ENCODE data around the gene AP3M1.

Gene AP3M1

DNA sequence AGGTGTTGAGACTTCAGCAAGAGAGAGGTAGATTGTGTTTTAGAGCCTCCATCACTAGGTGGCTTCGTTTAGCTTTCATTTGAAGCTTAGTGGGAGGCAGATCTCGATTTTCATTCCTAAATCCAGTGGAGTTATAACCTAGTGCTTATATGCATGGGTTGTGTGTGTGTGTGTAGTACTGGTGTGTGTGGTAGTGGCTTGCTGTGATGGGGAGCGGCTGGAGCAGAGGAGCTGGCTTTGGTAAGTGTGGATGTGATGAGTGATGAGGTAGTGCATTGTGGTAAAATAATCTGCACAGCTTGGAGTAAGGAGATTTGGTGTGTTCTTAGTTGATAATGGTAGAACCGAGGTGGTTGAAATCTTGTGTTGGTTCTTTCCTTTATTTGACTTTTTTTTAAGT lies 43.2 kb downstream of the AP3M1 start:
- Histone ChIP-seq H3K9me3 (ENCODE audit: control insufficient read depth, insufficient read depth, low read length) (no peaks in the 10 kb centered on the region), H3K36me3 (ENCODE audit: control insufficient read depth, insufficient read depth, low read length) (peaks cover 72% of the 10 kb centered on the region), H3K27me3 (ENCODE audit: control insufficient read depth, insufficient read depth, low read length) (no peaks in the 10 kb centered on the region), H3K4me3 (ENCODE audit: low read depth, low read length) (no peak overlapping the region), H3K9ac (ENCODE audit: low read depth, low read length) (no peak overlapping the region), H3K4me1 (ENCODE audit: control insufficient read depth, insufficient read depth, low read length) (no peaks in the 10 kb centered on the region)

DNA sequence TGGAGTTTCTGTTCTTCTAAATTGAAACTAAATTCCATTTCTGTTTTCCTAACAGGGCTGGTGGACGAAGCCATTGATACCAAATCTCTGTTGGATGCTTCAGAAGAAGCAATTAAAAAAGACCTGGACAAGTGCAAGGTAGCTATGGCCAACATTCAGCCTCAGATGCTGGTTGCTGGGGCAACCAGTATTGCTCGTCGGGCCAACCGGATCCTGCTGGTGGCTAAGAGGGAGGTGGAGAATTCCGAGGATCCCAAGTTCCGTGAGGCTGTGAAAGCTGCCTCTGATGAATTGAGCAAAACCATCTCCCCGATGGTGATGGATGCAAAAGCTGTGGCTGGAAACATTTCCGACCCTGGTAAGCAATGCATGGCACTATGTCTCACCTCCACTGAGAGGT lies 45.6 kb downstream of the AP3M1 start:
- Histone ChIP-seq H3K4me3 (ENCODE audit: low read depth, low read length) (no peak overlapping the region), H3K9me3 (ENCODE audit: control insufficient read depth, insufficient read depth, low read length) (no peaks in the 10 kb centered on the region), H3K4me1 (ENCODE audit: control insufficient read depth, insufficient read depth, low read length) (no peaks in the 10 kb centered on the region), H3K36me3 (ENCODE audit: control insufficient read depth, insufficient read depth, low read length) (peaks cover 61% of the 10 kb centered on the region), H3K27me3 (ENCODE audit: control insufficient read depth, insufficient read depth, low read length) (no peaks in the 10 kb centered on the region), H3K9ac (ENCODE audit: low read depth, low read length) (no peak overlapping the region)

DNA sequence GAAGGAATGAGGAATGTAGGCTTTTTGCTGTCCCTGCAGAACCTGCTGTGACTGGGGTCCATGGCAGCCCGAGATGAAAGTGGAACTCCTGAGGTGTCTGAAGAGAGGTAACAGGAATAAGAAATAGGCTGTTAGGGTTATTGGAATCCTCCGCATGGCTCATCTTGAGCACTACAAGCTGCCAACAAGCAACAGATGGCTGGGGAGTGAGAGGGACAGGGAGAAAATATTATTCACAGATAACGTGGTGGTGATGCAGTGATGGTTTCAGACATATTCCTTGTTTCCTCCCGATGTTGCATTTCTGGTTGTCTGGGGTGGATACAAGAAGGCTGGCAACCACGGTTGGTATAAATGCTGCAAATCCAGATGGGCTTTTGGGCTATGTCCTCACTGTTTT lies 46.1 kb downstream of the AP3M1 start:
- Histone ChIP-seq H3K9ac (ENCODE audit: low read depth, low read length) (no peak overlapping the region), H3K27me3 (ENCODE audit: control insufficient read depth, insufficient read depth, low read length) (no peaks in the 10 kb centered on the region), H3K9me3 (ENCODE audit: control insufficient read depth, insufficient read depth, low read length) (no peaks in the 10 kb centered on the region), H3K4me3 (ENCODE audit: low read depth, low read length) (no peak overlapping the region), H3K4me1 (ENCODE audit: control insufficient read depth, insufficient read depth, low read length) (no peaks in the 10 kb centered on the region), H3K36me3 (ENCODE audit: control insufficient read depth, insufficient read depth, low read length) (peaks cover 64% of the 10 kb centered on the region)

DNA sequence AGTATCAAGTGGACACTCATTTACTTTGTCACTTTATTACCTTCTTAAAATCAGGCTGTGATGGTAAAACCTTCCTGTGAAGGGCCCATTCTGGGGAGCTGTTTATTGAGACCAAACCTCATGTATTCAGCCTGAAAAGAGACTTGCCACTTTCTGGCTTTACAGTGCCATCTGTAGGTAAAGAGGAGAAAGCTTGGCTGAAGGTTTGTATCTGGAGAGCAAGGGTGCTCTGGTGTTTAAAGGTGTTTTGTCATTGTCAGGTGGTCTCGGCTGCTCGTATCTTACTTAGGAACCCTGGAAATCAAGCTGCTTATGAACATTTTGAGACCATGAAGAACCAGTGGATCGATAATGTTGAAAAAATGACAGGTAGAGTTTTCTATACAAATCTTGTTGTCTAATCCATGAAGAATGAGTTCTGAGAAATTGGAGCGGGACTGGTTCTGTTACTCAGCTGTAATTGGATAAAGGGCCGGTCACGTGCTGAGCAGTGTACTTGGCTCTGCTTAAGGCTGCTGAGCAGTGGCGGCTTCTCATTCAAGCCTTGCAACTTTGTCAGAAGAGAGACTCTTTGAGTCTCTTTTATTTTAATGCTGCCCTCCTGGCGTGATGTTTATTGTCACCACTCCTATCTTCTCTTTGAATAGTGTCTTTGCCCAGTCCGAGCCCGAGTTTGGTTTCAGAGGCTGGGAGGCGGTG lies 46.9 kb downstream of the AP3M1 start:
- Histone ChIP-seq H3K4me3 (ENCODE audit: low read depth, low read length) (no peak overlapping the region), H3K36me3 (ENCODE audit: control insufficient read depth, insufficient read depth, low read length) (peaks cover 68% of the 10 kb centered on the region), H3K9ac (ENCODE audit: low read depth, low read length) (no peak overlapping the region), H3K9me3 (ENCODE audit: control insufficient read depth, insufficient read depth, low read length) (no peaks in the 10 kb centered on the region), H3K4me1 (ENCODE audit: control insufficient read depth, insufficient read depth, low read length) (no peaks in the 10 kb centered on the region), H3K27me3 (ENCODE audit: control insufficient read depth, insufficient read depth, low read length) (no peaks in the 10 kb centered on the region)

DNA sequence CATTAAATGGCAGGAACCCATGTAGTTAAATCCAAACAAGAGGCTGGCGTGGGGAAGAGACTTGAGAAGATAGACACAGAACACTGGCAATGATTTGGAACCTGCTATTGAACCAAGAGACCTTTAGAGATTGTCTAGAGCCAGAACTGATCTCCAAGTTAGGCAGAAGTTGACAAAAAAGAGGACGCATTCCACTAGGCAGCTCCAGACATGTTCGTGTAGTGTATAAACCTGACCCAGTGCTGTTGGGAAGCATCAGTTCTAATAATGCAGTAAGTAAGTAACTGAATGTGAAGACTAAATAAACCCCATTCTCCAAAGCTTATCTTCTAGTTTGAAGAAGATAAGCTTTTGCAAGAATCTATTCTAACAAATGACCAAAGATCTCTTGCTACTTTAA lies 50.8 kb downstream of the AP3M1 start:
- Histone ChIP-seq H3K27me3 (ENCODE audit: control insufficient read depth, insufficient read depth, low read length) (no peaks in the 10 kb centered on the region), H3K36me3 (ENCODE audit: control insufficient read depth, insufficient read depth, low read length) (peaks cover 75% of the 10 kb centered on the region)

DNA sequence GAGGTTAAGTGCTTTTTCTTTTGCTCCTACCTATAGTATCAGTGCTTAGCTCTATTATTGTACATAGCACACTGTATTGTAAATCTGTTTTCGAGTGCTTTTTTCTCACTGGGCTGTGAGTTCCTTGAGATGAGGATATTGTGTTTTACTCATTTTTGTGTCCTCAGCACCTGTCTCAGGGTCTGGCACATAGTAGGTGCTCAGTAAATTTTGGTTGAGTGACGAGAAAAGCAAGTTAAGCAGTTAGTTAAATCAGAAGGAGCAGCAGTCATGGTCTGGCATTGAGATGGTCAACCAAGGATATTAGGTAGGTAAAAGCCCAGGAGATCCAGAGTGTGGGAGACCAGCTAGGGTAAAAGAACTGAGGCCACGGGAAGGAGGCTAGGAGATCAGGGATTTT lies 51.2 kb downstream of the AP3M1 start:
- H3K9ac ChIP-seq (ENCODE audit: low read depth, low read length), result no peak overlapping the region
- H3K4me3 ChIP-seq (ENCODE audit: low read depth, low read length), result no peak overlapping the region
- no peaks in the 10 kb centered on the region for H3K27me3 ChIP-seq (ENCODE audit: control insufficient read depth, insufficient read depth, low read length)
- no peaks in the 10 kb centered on the region for H3K9me3 ChIP-seq (ENCODE audit: control insufficient read depth, insufficient read depth, low read length)
- peaks cover 74% of the 10 kb centered on the region for H3K36me3 ChIP-seq (ENCODE audit: control insufficient read depth, insufficient read depth, low read length)
- H3K4me1 ChIP-seq (ENCODE audit: control insufficient read depth, insufficient read depth, low read length), result no peaks in the 10 kb centered on the region

More for the DNA sequence above, 50.8 kb downstream of the AP3M1 start:
- no peak overlapping the region for H3K9ac ChIP-seq (ENCODE audit: low read depth, low read length)
- H3K9me3 ChIP-seq (ENCODE audit: control insufficient read depth, insufficient read depth, low read length), result no peaks in the 10 kb centered on the region
- no peak overlapping the region for H3K4me3 ChIP-seq (ENCODE audit: low read depth, low read length)
- no peaks in the 10 kb centered on the region for H3K4me1 ChIP-seq (ENCODE audit: control insufficient read depth, insufficient read depth, low read length)

DNA sequence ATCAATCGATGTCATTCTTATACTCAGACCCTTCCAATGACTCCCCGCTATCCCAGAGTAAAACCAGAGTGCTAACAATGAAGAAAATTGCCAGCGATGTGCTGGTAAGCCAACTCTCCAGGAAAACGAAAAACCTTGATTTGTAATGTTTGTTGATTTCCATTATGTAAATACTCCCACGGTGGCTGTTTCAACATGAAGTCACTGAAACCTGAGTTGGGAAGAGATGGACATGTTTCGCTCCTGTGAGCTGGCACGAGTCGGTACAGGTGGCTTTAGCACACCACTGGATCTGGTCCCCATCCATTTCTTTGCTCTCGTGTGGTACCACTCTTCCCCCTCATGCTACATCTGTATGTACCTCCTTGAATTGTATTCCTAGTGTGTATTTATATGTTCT lies 52.9 kb downstream of the AP3M1 start:
- Histone ChIP-seq H3K4me3 (ENCODE audit: low read depth, low read length) (no peak overlapping the region), H3K9ac (ENCODE audit: low read depth, low read length) (no peak overlapping the region), H3K27me3 (ENCODE audit: control insufficient read depth, insufficient read depth, low read length) (no peaks in the 10 kb centered on the region), H3K4me1 (ENCODE audit: control insufficient read depth, insufficient read depth, low read length) (no peaks in the 10 kb centered on the region), H3K9me3 (ENCODE audit: control insufficient read depth, insufficient read depth, low read length) (no peaks in the 10 kb centered on the region), H3K36me3 (ENCODE audit: control insufficient read depth, insufficient read depth, low read length) (peaks cover 71% of the 10 kb centered on the region)

DNA sequence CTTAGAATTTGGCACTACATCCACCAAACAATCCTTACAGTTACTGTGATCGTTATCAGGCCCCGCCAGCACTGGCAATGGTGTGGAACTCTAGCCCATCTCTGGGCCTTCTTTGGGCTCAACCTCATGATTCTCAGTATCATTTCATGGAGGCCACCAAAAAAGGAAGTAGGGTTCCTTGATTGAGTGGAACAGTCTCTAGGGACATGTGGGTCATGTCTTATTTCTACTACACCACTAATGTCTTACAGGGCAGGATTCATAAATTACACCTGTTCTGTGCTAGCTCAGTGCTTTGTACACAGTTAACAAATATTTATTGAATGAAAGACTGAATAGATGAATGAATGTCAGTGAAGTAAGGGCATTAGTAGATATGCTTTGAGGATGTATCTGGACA lies 53.9 kb downstream of the AP3M1 start:
- Histone ChIP-seq H3K9ac (ENCODE audit: low read depth, low read length) (no peak overlapping the region), H3K27me3 (ENCODE audit: control insufficient read depth, insufficient read depth, low read length) (no peaks in the 10 kb centered on the region), H3K4me3 (ENCODE audit: low read depth, low read length) (no peak overlapping the region), H3K36me3 (ENCODE audit: control insufficient read depth, insufficient read depth, low read length) (peaks cover 73% of the 10 kb centered on the region), H3K9me3 (ENCODE audit: control insufficient read depth, insufficient read depth, low read length) (no peaks in the 10 kb centered on the region), H3K4me1 (ENCODE audit: control insufficient read depth, insufficient read depth, low read length) (no peaks in the 10 kb centered on the region)

DNA sequence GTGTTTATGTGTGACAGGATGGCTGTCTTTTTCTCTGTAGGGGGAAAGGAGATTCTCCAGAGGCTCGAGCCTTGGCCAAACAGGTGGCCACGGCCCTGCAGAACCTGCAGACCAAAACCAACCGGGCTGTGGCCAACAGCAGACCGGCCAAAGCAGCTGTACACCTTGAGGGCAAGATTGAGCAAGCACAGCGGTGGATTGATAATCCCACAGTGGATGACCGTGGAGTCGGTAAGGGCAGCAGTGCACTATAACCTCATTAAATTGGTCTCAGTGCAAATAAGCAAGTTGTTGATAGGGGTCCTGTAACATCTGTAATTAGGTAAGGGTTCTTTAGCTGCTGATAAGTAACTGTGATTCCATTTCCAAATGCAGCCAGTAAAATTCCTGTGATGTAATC lies 56.4 kb downstream of the AP3M1 start:
- Histone ChIP-seq H3K4me1 (ENCODE audit: control insufficient read depth, insufficient read depth, low read length) (no peaks in the 10 kb centered on the region), H3K9me3 (ENCODE audit: control insufficient read depth, insufficient read depth, low read length) (no peaks in the 10 kb centered on the region), H3K9ac (ENCODE audit: low read depth, low read length) (no peak overlapping the region), H3K36me3 (ENCODE audit: control insufficient read depth, insufficient read depth, low read length) (peaks cover 58% of the 10 kb centered on the region), H3K4me3 (ENCODE audit: low read depth, low read length) (no peak overlapping the region), H3K27me3 (ENCODE audit: control insufficient read depth, insufficient read depth, low read length) (no peaks in the 10 kb centered on the region)

DNA sequence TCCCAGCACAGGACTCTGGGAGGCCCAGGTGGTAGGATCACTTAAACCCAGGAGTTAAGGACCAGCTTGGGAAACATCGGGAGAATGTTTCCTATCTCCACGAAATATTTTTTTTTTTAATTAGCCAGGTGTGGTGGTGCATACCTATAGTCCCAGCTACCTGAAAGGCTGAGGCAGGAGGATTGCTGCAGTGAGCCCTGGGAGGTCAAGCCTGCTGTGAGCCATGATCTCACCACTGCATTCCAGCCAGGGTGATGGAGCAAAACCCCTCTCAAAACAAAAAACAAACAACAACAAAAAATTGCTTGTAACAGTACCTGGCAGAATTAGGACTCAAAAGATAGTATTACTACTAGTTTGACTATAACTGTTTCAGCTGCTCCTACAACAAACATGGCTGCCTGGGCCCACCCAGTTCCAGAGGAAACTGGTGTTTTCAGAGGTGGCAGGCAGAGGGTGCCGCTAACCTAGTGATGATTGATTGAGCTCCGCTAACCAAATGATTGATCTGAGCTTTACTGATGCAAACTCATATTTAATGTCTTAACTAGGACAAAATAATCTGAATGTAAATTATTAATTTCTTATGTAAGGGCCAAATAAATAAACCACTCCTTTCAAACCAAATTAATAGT lies 57.0 kb downstream of the AP3M1 start:
- no peaks in the 10 kb centered on the region for H3K27me3 ChIP-seq (ENCODE audit: control insufficient read depth, insufficient read depth, low read length)
- H3K9ac ChIP-seq (ENCODE audit: low read depth, low read length), result no peak overlapping the region
- H3K4me1 ChIP-seq (ENCODE audit: control insufficient read depth, insufficient read depth, low read length), result no peaks in the 10 kb centered on the region
- H3K4me3 ChIP-seq (ENCODE audit: low read depth, low read length), result no peak overlapping the region
- H3K36me3 ChIP-seq (ENCODE audit: control insufficient read depth, insufficient read depth, low read length), result peaks cover 58% of the 10 kb centered on the region
- no peaks in the 10 kb centered on the region for H3K9me3 ChIP-seq (ENCODE audit: control insufficient read depth, insufficient read depth, low read length)

DNA sequence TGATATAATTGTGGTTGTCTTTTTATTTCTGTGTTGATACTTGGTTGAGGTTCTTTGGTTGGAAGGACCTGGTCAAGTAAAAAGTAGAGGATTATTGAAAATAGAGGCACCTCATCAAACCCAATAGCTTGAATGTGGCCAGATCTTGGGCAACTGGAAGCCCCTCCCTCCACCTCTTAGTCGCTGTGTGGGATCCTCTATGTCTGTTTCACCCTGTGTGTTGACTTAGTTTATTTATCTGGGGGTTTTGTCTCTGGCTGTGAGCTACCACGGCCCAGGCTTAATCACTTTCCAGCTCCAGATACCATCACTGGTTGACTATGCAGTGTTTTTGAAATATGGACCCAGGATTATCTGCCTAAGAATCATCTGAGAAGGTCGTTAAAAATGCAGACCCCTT lies 58.3 kb downstream of the AP3M1 start:
- Histone ChIP-seq H3K9me3 (ENCODE audit: control insufficient read depth, insufficient read depth, low read length) (no peaks in the 10 kb centered on the region), H3K27me3 (ENCODE audit: control insufficient read depth, insufficient read depth, low read length) (no peaks in the 10 kb centered on the region), H3K36me3 (ENCODE audit: control insufficient read depth, insufficient read depth, low read length) (peaks cover 47% of the 10 kb centered on the region), H3K9ac (ENCODE audit: low read depth, low read length) (no peak overlapping the region), H3K4me1 (ENCODE audit: control insufficient read depth, insufficient read depth, low read length) (no peaks in the 10 kb centered on the region), H3K4me3 (ENCODE audit: low read depth, low read length) (no peak overlapping the region)

DNA sequence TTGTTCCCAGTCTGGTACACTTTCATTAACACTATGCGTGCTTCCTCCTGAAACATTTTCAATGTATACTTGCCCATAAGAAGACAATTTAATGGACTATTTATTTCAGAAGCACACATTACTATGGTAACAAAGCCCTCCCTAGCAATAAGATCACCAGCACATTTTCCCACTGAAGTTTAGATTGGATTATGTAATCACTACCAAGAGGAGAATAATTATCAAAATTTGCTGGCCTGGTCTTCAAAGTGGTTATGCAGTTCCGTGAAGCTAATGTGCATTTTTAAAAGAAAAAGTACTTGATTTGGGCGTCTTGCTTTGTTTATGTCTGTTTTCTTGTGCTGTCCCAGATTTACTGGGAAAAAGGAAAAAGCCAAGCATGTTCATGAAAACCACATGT lies 61.9 kb downstream of the AP3M1 start:
- no peaks in the 10 kb centered on the region for H3K4me1 ChIP-seq (ENCODE audit: control insufficient read depth, insufficient read depth, low read length)
- no peak overlapping the region for H3K4me3 ChIP-seq (ENCODE audit: low read depth, low read length)
- H3K9me3 ChIP-seq (ENCODE audit: control insufficient read depth, insufficient read depth, low read length), result no peaks in the 10 kb centered on the region
- no peak overlapping the region for H3K9ac ChIP-seq (ENCODE audit: low read depth, low read length)
- H3K27me3 ChIP-seq (ENCODE audit: control insufficient read depth, insufficient read depth, low read length), result no peaks in the 10 kb centered on the region
- H3K36me3 ChIP-seq (ENCODE audit: control insufficient read depth, insufficient read depth, low read length), result peaks cover 18% of the 10 kb centered on the region

Measured in iPS-15b (cell line).